Activated gamma-delta T cell treated with anti-CD3 and anti-CD28 coated beads, Interleukin-2, amount 50 U/mL, for 16 hours (primary cell): ENCODE results near the gene KCNJ1.

ENCODE experiments used
- DNase-seq: peaks from one replicate; pipeline ENCODE4 v3.0.0-alpha.2; 2020; ENCODE audit warnings: low read depth

The KCNJ1 gene

DNA sequence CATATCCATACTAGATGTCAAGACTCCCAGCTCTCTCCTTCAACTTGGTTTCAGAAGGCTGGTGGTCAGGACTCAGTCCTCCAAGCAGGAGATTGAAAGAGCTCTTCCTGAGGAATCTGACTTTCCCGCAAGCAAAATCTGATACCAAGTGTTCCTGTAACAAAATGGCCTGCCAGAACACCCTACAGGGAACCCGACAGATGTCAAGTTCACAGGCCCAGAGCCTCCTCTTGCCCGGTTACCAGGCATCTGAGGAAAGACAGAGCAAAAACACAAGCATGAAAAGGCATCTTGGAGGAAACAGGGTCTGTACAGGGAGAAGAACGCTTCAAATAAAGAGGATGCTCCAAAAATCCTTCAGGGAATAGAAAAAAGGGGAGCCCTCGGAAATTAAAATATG, 15.4 kb upstream of the KCNJ1 start:
- DNase-seq: no peak

DNA sequence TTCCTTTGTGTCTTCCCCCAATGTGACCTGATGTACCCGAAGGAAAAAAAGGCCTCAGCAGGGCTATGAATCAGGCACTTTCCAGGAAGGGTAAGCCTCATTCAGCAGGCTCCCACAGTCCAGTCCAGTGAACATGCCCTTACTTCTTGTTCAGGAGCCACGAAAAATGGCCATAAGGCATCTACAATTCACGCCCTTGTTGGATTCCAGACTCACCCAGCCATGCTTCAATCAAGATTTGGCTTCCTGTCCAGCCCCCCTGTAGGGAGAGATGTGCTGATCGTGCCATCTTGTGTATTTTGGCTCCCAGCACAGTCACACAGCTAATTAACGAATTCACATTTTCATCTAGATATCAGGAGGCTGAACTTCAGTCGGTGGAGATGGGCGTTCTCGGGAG, 14.1 kb upstream of the KCNJ1 start:
- DNase-seq: no peak

DNA sequence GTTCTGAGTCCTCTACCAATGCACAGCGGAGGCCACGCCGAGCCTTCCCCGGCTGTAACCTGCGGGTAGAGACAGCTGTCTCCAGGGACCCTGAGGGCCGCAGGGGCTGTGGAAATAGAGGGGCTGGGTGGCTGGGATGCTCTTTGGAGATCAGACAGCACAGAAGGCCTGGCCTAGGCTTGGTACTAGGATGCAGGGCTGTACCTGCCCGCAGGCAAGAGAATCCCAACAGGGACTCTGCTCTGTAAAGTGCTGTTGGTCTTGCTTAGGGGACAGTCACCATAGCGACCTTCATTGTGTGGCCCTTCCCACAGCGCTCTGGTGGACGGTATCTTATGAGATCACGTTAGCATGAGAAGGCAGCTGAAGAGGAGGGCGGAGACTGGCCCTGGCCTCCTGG, 12.7 kb upstream of the KCNJ1 start:
- DNase-seq: no peak

DNA sequence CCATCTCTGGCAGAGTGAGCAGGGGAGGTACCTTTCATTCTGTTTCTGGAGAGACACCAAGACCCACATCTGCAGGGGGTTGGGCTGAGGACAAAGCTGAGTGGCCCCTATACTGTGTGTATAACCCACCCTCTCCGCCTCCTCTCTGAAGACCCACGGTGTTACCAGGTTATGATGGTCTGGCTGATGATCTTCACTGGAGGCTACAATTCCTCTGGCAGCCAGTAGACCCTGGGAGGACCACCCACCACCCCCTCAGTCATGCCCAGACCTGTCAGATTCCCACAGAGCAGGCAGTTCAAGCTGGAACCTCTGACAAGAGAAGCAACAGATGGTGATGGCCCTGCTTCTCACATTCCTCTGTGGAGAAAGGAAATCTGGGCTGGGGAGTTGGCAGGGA, 11.4 kb upstream of the KCNJ1 start:
- no peak for DNase-seq

DNA sequence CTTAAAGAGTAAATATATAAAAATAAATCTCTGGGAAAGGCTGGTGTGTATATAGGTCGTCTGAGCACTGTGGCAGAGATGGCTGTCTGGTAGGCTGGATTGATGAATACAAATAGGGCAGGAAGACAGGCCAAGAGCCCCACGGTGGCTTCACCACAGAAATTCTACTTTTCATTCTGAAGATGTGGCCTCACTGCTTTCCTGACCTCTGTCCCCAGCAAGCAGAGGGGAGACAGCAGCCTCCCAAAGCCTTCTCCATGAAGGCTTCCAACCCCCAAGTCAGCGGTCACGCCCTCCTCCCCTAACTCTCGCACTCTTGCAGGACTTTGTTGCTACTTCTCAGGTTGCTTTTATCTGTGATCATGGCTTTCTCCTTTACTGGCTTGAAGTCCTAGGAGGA, 10.6 kb upstream of the KCNJ1 start:
- no peak for DNase-seq

DNA sequence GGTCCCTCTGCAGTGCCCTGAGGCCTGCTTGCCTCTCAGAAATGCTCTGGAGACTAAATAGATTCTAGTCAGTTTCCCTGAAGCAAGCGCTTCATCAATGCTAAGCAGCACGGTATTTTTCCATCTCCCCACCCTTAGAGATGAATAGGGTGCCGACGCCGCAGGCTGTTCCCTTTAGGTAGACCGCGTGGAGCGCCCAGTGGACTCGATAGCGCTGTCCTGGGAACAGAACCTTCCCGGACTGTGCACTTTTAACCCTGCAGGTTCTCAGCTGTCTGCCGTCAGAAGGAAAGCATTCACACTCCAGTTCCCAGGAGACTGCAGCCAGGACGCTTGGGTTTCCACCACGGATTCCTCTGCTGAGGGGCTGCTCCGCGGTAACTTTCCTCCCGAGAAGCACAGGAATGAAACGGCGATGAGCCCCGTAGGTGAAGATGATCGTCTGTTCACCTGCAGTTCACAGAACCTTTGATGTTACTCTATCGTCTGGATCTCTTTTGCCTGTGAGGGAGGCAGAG, 9.1 kb upstream of the KCNJ1 start:
- DNase-seq: no peak

DNA sequence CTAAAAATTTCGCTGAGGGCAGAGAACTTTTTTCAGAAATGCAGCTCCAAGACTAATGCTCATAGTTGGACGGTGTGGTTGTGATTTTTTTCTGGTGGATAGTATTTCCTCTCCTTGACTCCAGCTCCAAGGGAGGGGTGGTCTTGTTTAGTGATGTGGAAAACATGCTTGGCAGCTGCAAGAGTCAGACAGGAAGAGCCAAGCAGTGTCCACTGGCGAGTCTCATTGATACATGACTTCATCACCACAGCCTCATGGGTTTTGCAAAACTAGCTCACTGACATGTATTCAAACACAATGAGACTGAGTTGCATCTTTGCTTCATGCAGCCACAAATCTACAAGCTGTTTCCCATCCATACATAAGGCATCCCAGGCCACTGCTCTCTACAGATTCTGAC, 7.3 kb upstream of the KCNJ1 start:
- no peak for DNase-seq

DNA sequence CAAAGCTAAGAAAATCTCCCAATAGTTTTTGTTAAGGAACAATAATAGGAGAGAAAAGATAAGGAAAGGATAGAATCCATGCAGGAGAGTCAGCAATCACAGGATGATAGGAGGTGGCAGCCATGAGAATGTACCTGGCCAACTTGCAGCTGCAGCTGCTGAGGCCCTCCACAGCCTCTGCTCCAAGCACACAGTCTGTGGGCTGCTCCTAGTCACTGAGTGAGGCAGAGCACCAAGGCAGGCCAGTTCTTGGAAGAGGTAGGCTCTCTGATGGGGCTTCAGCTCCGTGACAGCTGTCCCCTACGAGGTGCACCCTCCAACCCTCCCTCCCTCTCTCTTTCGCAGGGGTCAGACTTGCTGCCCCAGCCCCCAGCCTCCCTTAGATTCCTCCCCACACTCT, 5.5 kb upstream of the KCNJ1 start:
- no peak for DNase-seq

DNA sequence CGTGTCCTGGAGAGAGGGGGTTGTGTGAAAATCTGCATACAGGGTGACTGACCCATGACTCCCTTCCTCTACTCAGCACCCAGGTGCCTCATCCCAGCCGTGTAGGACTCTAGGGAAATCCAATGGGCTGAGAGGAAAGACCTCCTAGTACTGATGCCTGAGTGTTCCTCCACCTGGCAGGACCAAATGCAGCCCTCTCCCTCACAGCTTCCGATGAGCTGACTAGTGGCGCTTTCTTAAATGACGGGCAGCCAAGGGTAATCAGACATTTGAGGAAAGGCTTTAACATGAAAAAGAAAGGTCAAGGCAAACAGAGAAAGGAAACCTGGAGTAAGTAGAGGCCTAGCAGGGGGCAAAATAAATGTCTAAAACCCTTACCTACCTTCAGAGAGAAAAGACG, 5.0 kb upstream of the KCNJ1 start:
- no peak for DNase-seq

DNA sequence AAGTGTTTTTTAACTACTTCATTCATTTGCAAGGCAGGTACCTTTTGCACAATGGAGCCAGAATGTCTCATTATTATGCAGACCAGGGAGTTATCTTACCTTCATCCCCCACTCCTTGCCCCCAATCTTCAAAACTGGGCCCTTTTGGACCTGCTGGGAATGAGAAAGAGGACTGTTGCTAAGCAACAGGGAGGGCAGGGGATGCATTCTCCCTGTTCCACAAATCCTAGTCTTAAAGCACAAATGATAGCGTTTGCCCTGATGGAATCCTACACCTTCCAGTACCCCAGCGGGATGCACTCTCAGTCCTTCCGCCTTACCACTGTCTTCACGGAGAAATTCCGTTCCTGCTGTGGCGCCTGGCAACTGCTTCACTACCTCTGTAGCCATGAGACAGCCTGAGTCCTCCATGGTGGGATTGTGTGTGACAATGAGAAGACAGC, 4.1 kb upstream of the KCNJ1 start:
- DNase-seq: no peak

DNA sequence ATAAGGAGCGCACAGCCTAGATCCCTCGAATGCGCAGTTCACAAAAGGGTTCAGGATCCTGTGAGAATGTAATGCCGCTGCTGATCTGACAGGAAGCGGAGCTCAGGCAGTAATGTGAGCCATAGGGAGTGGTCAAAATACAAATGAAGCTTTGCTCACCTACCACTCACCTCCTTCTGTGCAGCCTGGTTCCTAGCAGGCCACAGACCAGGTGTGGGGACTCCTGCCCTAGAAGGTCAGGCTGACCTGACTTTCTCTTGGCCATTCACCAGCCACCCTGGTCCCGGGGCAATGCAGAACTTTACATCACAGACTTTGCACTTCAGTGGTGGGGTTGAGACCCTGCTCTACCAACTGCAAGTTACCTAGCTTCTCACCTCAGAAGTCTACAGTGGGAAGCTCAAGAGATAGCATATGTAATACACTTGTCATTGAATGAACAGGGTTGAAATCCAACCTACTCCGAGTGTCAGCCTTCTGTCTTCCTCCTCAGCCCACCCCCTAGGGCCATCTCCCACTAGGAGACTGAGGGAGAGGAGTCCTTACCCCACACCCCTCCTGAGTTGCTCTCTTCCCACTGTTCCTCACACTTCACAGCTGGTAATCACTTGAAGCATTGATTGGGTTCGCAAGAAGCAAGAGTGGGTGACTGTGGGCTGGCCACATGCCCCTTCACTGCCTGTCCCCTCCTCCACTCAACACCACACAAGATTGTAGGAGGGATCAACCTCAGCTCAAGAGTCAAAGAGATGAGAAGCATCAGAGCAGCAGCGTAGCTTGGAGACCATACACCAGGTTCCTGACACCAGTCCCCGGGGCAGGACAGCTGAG, 2.0 kb upstream of the KCNJ1 start:
- DNase-seq: no peak

DNA sequence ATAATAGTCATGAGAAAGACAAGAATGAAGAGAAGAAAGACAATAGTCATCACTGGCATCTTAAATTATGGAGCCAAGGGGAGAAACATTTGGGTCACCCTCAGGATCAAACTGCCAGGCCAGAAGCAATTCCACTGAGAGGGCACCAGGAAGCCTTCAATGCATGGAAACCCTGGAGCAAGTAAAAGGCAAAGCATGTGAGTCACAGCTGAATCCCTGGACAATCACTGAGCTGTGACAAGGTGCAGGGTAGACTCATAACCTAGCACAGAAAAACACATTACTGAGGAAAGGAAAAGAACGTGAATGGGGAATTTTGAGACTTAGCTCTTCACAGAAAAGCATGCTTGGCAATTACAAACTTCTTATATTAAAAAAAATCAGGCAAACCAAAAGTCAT, 1.6 kb downstream of the KCNJ1 start:
- DNase-seq: no peak

DNA sequence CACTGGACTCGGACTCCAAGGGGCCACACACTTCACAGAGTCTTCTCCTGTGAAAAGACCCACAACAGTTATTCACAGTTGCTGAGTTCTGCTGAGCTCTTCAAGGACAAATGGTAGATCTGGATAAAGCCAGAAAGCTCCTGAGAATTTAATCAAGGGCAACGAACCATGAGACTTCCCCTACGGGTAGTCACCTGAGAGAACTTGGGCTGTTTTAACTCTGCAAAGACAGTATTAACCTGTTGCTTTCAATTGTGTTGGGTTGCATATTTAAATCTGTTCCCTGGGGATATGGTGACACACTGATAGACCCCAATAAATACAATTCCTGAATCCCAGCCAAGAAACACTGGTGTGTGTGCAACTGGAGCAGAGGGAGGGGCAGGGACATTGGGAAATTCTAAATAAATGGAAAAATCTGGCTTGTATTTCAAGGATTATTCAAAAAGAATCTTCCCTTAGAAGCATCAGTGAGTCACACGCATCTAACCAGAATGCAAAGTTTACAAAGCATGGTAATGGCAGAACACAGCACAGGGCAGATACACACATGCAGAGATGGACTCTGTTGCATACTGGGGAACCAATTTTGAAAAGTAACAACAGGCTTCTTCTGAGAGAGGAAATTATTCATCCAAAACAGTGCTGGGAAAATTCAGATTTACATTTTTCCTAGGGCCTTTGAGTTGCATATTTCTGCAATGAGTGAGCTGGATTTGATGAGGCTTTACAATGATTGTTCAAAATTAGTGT, 4.0 kb downstream of the KCNJ1 start:
- DNase-seq: no peak

DNA sequence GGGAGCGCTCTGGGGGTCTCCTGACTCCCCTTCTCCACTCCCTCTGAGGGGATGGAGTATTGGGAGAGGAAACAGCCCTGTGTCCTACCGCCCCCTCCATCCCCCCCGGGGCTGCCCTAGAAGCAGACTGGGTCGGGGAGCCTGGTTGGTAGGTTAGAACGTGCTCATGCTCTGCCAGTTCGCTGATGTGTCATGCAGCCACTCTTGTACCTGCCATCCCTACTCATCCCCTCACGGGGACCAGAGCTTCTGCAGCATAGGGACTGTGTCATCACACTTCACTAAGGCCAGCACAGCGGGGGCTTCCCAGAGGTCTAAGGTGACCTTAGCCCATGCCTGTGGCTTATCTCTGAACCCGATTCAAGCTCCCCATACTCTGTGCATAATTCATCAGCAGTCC, 4.7 kb downstream of the KCNJ1 start:
- no peak for DNase-seq

DNA sequence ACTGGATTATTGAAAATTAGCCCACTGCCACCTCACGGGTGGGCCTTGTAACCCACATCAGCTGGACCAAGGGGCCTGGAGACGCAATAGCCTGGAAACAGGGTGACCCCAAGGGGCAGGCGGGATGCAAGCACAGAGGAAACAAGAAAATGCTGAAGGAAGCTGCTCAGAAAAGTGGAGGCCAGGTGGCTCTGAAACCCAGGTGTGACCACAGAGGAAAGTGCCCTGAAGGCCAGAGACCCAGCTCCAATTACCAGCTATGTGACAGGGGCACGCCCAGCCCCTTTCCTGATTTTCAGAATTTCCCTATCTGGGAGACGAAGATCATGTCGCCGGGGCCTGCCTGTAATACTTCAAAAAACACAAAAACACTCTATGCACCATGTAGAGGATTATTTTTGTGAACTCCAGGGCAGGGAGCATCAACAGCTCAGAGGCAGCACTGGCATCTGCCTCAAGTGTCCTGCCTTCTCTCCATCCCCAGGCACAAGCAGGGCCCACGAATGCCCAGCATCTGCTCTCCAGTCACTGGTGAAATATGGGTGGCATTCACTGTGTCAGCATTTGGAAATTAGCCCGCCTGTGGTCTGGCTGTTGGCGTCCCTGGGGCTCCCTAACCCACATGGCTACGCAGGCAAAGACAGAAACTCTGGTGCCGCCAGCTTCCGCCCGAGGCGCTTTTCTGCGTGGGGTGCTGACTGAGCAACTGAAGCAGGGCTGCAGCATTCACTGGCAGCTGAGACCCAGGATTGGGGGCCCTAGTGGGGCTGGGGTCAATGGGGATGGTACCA, 6.3 kb downstream of the KCNJ1 start:
- no peak for DNase-seq

DNA sequence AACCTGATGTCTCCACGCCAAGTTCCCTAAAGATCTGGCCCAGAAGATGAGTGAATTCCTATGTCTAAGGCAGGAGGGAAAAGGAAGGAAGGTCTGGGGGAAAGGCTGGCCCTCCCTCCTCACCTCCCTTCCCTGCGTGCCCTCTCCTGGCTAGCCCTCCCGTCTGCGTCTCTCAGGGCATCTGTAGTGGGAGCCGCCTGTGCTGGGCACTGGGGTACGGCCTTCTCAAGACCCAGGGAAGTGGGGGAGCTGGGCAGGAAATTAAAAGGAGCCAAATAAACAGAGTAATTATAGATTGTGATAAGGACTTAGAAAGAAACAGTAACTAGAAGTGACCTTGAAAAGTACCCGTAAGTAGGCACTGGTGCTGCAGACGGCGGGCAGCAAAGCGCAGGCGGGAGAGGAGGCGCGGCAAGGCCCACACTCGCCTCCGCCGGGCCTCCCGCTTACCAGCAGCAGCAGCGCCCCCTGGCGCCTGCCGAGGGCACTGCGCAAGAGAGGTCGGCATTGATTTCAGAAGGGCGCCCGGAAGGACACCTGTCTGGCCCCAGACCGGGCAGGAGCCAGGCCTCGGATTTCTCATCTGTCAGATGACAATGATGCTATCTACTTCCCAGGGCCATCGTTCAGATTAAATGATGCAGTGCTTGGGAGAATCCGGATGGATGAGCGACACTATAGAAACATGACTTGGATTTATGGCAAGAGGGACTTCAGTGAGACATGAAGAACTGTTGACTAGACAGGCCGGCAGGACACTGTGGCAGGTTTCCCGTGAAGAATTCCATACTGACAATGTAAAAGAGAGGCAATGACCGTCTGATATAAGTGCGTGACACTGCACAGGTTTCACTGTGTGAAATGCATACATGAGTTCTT, 7.3 kb downstream of the KCNJ1 start:
- DNase-seq: peak; percentile 47

DNA sequence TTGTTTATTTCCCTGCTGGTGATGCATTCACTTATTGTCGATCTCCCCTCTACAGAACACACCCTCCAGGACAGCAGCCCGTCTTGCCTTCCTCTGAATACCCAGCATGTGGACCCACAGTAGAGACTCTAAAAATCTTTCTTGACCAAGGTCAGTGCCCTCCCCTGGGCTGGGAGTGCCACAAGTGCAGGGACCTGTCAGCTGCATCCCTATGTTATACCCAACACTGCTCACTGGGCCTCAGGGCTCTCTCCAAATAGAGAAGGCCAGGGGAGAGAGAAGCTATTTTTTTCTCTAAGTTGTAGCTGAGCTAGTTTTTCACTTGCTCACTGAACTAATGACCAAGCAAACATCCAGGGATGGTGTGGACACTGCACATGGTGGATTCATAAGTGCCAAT, 9.8 kb downstream of the KCNJ1 start:
- DNase-seq: no peak

DNA sequence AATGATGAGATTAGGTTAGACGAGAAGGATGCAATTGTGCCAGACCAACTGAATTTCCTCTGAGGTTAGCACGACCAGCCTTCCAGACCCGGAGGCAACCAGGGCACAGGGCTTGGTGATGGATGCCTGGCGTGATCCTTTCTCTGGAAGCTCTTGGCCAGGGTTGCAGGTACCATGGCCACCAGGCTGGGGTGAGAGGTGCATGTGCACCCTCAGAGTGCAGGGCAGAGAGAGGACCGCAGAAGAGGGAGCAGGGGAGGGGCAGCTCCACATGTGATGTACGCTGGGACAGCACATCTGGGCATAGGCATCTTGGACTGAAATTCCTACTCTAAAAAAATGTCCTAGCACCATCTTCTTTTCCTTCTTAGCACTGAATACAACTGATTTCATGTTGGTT, 10.9 kb downstream of the KCNJ1 start:
- no peak for DNase-seq

DNA sequence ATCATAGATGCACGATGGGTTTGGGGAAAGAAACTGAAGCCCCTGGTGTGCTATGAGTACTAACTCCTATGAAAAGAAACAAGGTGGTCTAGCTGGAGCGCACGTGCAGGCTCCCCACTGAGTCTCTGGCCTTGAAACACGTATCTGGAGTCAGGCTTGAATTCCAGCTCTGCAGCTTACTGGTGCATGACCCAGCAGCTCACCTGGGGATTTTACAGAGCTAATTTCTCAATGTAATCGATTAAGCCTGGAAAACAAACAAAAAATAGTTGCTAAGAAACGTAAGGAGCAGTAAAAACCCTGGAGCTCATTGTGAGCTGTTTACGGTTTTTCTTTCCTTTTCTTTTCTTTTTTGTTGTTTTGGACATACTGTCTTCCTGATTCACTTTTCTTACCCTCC, 12.3 kb downstream of the KCNJ1 start:
- no peak for DNase-seq

DNA sequence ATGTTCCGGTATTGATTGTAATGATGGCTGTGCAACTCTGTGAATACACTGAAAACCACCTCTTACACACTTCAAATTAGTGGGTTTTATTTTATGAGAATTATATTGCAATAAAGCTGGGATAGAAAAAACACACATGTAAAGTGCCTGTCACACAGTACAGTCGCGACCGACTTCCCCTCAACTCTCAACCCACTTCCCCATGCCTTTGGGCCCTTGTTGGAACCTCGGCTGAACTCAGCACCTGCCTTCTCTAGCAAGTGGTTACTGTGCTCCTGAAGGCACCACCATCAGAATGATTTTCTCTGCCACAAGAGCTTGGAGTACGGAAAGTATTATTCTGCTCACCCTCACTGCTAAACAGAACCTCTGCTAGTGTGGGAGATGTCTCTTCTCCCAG, 13.5 kb downstream of the KCNJ1 start:
- no peak for DNase-seq

DNA sequence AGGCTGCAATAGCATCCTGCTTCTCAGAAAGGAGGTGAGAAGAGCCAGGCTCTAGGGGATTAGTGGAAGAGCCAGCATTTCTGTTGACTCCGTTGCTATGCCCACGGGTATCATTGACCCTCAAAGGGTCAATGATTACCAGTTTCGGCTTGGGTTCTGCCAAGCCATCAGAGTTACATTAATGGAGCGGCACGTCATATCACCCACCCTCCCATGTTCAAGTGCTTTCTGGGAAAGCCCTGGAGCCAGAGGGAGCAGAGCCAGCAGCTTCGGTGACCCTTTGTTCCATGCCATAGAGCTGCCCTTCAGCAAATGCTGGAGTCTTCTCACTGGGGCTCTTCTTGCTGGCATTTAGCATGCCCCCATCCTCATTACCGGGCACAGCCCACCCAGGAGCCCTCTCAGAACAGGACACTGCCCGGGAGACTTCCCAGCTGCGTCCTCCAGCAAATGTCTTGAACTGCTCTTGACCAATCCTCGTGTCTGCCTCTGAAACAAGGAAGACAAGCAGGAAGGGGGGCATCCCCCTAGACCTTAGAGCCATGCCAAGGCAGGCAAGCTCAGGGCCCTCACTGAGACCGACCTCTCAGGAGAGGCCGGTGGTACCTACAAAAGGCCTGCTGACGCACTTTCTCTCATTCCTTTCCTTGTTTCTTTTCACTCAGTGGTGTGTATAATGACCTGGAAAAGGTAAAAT, 14.6 kb downstream of the KCNJ1 start:
- DNase-seq: no peak
